HG03558 (cell line): ENCODE data around the gene MGMT.

ENCODE experiments used
- ATAC-seq: cut with Tn5 transposase; IDR thresholded peaks from one replicate; pipeline ENCODE4 v1.9.1; 2021; ENCODE audit warnings: moderate number of reproducible peaks; ENCODE audit not compliant: unreplicated experiment; ENCODE audit errors: extremely low read depth

MGMT gene

DNA sequence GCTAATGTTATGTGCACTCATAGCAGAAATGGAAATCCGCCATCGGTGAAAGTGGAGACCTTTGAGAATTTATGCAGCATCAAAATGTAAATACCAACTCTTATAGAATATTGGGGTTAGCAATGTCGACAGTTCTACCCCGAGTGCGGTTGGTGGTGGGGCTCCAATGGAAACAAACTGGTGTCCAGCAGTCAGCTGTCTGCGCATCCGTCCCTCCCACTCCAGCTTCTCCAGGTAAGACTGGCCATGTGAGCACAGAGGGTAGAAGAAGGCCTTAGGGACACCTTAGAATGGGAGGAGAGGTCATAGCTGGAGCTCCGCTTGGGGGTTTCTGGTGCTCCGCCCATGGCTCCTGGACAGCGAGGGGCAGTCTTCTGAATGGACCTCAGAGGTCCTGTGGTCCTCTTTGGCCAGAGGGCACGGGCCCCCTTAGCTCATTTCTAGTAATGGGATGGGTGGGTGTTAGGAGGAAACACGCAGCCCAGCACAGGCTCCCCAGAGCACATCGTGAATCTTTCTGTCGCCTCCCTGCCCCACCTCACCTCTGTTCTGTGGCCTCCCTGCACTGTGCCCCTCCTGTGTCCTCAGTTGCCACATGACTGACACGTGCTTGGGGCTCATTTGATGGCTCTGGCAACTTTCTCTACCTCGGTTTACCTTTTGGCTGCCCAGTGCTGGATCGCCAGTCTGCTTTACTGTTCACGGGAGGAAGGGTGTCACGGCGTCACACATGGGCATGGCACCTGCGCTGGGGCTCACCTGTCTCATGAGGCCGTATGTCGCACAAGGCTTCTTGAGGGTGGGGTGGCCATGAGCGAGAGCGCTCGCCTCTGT is 50.0 kb downstream of the MGMT start:
- no peak for ATAC-seq

DNA sequence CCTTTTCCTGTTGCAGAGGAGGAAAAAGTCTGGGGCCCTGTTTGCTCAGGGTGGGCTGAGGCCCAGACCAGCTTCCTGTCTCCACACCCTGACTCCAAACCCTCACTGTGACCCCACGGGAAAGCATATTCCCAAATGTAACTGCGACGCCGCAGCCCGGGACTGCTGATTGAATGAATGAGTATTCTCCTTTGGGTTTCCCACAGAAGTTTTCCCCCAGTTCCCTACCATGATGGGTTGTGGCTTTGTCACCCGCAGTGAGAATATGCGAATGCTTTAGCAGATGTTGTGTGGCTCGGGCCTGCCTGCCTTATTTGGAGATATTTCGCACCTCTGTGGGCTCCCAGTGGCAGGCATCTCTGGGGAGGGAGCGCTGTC is 50.6 kb downstream of the MGMT start:
- no peak for ATAC-seq

DNA sequence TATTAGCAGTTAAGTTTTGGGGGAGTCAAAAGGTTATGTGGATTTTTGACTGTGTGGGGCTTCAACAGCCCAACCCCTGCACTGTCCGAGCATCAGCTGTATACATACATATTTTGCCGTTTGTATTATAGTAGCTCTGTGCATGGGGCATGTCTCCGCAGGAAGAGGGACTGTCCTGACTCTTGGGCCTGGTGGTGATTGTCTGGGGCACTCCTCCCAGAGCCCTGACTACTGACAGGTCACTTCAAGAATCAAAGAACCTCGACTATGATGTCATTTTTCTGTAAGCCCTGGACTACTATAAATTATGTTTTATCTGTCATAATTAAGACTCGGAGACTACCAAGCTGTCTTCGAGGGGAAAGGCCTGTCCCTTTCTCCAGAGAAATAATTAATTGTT is 51.8 kb downstream of the MGMT start:
- ATAC-seq = no peak

GRCh38 chr10:129520440-129521080 is 53.5 kb downstream of the MGMT start:
- no peak for ATAC-seq

DNA sequence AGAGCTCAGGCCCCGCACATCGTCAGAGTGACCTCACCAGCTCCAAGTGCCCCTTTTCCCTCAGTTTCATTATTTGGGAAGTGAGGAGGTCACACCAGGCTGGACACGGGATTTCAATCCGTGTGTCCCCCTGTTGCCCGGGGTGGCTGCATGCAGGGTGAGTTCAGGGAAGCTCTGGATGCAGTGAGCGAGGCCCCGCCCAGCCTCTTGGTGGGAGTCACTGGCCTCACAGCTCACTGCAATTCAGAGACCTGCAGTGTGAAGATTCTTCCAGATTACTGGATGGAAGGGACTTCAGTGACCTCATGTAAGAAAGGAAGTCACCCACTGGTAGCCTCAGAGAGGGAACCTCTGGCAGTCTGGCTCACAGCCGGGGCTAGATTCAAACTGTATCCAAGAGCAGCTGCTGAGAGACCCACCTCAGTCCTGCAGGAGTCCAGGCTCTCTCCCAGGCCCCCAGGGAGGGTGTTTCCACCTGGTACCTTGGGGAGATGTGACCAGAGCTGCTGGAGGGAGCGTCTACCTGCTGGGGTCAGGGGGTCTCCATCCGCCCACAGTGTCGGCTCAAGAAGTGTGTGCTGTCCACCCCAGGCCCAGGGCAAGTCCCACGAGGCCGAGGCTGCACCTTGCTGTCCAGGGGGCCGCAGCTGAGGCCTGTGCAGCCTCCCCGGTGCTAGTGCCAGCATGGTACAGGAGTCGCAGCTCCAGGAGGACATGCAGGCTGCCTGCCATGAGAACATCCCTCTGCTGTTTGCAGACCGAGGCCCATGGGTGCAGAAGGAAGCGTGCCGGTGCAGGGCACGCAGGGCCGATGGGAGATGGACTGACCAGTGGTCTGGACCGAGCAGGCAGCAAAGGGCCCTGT is 54.4 kb downstream of the MGMT start:
- ATAC-seq = no peak

DNA sequence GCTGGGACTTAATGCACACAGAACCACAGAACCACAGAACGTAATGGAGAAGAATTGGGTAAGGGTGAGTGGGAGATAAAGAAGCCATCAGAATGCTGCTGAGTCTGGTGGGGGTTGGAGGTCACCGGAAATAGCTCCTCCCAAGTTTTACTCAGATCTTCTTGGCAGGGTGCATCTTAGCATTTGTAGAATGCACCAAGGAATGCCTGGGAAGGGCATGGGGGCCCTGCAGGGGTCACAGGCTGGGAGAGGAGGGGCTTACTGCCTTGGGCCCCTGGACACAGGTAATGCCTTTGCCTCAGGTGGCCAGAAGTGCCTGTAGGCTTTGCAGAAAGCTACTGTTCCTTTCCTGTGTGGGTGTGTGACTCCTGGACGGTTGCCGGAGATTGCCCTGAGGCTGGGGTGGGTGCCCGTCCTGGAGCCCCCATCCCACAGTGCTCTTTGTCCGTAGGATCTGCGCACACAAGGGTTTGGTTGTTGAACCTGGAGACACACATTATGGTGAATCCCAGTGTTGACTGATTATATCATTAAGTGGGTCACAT is 55.1 kb downstream of the MGMT start:
- ATAC-seq = no peak

- ATAC-seq = no peak
These were observed 56.1 kb downstream of the MGMT start for GRCh38 chr10:129523031-129523722.

- no peak for ATAC-seq
These were observed 56.8 kb downstream of the MGMT start for GRCh38 chr10:129523723-129524316.

- no peak for ATAC-seq
These were observed 57.9 kb downstream of the MGMT start for GRCh38 chr10:129524936-129525335.

- no peak for ATAC-seq
These were observed 58.4 kb downstream of the MGMT start for GRCh38 chr10:129525401-129525801.

DNA sequence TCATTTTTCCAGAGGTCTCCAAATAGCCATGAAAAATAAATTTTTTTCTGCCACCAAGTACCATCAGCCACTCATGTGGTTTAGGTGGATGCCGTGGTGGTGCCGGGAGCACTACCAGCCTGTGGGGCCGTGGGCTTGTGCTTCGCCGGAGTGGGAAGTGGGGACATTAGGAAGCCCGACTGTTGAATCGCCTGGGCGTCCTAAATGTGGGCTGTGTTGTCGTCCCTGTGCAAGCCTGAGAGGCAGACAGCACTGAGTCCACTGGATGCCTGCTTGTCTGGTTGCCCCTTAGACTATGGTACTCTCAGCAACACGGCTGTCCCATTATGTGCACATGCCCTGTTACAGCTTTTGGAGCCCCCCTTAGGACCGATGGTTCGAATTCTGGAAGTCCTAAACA is 59.9 kb downstream of the MGMT start:
- no peak for ATAC-seq

- ATAC-seq = no peak
These were observed 61.4 kb downstream of the MGMT start for GRCh38 chr10:129528376-129528978.

GRCh38 chr10:129530581-129530980 is 63.5 kb downstream of the MGMT start:
- no peak for ATAC-seq

- no peak for ATAC-seq
These were observed 64.3 kb downstream of the MGMT start for GRCh38 chr10:129531195-129531968.

GRCh38 chr10:129531969-129532660 is 65.1 kb downstream of the MGMT start:
- no peak for ATAC-seq

- no peak for ATAC-seq
These were observed 65.8 kb downstream of the MGMT start for GRCh38 chr10:129532838-129533237.

DNA sequence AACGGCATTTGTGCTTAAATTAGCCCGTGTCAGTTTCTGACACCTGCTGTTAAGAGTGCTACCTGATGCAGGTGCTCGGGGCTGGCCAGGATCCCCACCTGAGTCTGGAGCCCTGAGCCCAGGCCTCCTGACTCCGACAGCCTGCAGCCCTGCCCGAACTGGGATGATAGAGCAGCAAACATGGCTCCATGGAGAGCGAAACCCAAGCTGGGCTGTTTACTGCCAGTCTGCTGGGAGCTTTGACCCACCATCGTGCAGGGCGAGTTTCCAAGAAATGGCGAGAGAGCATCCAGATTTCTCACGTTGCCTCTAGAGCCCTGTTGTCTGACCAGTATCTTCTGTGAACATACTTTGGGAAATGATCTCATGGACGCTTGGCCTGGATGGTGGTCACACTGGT is 66.2 kb downstream of the MGMT start:
- no peak for ATAC-seq

- ATAC-seq = no peak
These were observed 67.8 kb downstream of the MGMT start for GRCh38 chr10:129534826-129535225.
